Testis (tissue), 2 donors: ENCODE data around the gene IMMP2L.

Source experiments
- POLR2A ChIP-seq: fragments of 450-650 bp; IDR thresholded peaks from one replicate; pipeline ENCODE4 v1.6.1; 2017; ENCODE audit warnings: antibody characterized with exemption, mild to moderate bottlenecking, moderate library complexity
- TF ChIP-seq, protein P1 (sequence below), 3 experiments: fragments of 450-650 bp in 2 of 3; fragments of 200-600 bp in 1 of 3; sonication (generic) in 1 of 3; IDR thresholded peaks; one replicate each; pipeline ENCODE4 v1.5.1; 2016 to 2019; ENCODE audit warnings: antibody characterized with exemption in 3 of 3, mild to moderate bottlenecking in 2 of 3, moderate library complexity in 1 of 3

DNA sequence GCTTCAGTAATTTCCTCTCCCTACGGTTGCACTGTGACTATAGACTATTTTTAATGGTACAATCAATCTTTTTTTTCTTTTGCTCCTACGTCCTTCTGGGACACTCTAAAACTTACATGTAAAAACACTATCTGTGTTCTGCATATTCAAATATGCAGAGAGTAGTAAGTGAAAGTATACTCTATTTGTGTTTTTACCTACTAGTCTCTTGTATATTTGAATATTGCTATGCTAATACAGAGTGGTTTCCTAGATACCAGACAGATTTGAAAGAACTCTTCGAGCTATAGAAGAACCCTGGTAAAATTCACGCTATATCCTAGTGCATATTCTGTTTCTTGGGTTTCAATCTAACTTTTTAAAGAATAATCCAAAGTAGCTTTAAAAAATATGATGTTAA is 672.2 kb downstream of the IMMP2L start:
- TF ChIP-seq, protein P1, sequence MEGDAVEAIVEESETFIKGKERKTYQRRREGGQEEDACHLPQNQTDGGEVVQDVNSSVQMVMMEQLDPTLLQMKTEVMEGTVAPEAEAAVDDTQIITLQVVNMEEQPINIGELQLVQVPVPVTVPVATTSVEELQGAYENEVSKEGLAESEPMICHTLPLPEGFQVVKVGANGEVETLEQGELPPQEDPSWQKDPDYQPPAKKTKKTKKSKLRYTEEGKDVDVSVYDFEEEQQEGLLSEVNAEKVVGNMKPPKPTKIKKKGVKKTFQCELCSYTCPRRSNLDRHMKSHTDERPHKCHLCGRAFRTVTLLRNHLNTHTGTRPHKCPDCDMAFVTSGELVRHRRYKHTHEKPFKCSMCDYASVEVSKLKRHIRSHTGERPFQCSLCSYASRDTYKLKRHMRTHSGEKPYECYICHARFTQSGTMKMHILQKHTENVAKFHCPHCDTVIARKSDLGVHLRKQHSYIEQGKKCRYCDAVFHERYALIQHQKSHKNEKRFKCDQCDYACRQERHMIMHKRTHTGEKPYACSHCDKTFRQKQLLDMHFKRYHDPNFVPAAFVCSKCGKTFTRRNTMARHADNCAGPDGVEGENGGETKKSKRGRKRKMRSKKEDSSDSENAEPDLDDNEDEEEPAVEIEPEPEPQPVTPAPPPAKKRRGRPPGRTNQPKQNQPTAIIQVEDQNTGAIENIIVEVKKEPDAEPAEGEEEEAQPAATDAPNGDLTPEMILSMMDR (IDR thresholded peaks at IDR 0.05) = no peak
- no peak for TF ChIP-seq POLR2A
